Iris pigment epithelial cell (primary cell): Measurements from ENCODE around the gene MYDGF.

Source experiments
- DNase-seq: peaks from one replicate; pipeline ENCODE4 v3.0.0-alpha.2; 2011; ENCODE audit warnings: low read depth

MYDGF gene

GRCh38 chr19:4675346-4675745, 5.2 kb upstream of the MYDGF start:
- DNase-seq = no peak

- DNase-seq = no peak
Observed at GRCh38 chr19:4673726-4674125, 3.6 kb upstream of the MYDGF start.

- no peak for DNase-seq
Observed at GRCh38 chr19:4673216-4673615, 3.1 kb upstream of the MYDGF start.

GRCh38 chr19:4671185-4671851, 1.2 kb upstream of the MYDGF start:
- no peak for DNase-seq

GRCh38 chr19:4664642-4665041, 5.5 kb downstream of the MYDGF start:
- DNase-seq = no peak

- no peak for DNase-seq
Observed at GRCh38 chr19:4662812-4663211, 7.3 kb downstream of the MYDGF start.

- no peak for DNase-seq
Observed at GRCh38 chr19:4662020-4662695, 8.0 kb downstream of the MYDGF start.

GRCh38 chr19:4660993-4661392, 9.1 kb downstream of the MYDGF start:
- no peak for DNase-seq

GRCh38 chr19:4660181-4660791, 9.9 kb downstream of the MYDGF start:
- no peak for DNase-seq

GRCh38 chr19:4657835-4658234, 12.3 kb downstream of the MYDGF start:
- DNase-seq = no peak

GRCh38 chr19:4657262-4657661, 12.9 kb downstream of the MYDGF start:
- no peak for DNase-seq

GRCh38 chr19:4656102-4656501, 14.0 kb downstream of the MYDGF start:
- no peak for DNase-seq

- no peak for DNase-seq
Observed at GRCh38 chr19:4654437-4655361, 15.4 kb downstream of the MYDGF start.

GRCh38 chr19:4653793-4654436, 16.2 kb downstream of the MYDGF start:
- no peak for DNase-seq

- no peak for DNase-seq
Observed at GRCh38 chr19:4652075-4652474, 18.1 kb downstream of the MYDGF start.

GRCh38 chr19:4650159-4650558, 20.0 kb downstream of the MYDGF start:
- no peak for DNase-seq

- DNase-seq = no peak
Observed at GRCh38 chr19:4649392-4650047, 20.6 kb downstream of the MYDGF start.

- DNase-seq = no peak
Observed at GRCh38 chr19:4647676-4648644, 22.2 kb downstream of the MYDGF start.

- no peak for DNase-seq
Observed at GRCh38 chr19:4645718-4646117, 24.4 kb downstream of the MYDGF start.

GRCh38 chr19:4642625-4643024, 27.5 kb downstream of the MYDGF start:
- no peak for DNase-seq
